Measurements from ENCODE around the gene SLC45A2.

- TF ChIP-seq CTCF (IDR thresholded peaks at IDR 0.05; ENCODE audit: borderline replicate concordance, extremely low read depth, low read length, poor library complexity, severe bottlenecking) (no peak), EZH2 (IDR thresholded peaks at IDR 0.05; ENCODE audit: borderline replicate concordance, low read depth, low read length, severe bottlenecking) (no peak)
Measured at GRCh38 chr5:33958176-33958575, 26.3 kb downstream of the SLC45A2 start.

All from DND-41 (cell line).